CD4-positive, alpha-beta T cell (primary cell): ENCODE measurements around the gene KCNQ2. TPM values are rescaled to one million over a fixed set of nuclear protein-coding genes. Genes with fewer than 3 reads are reported as not detected.

Experiments
- ATAC-seq: fragments of 200-7000 bp; cut with Tn5 transposase; one replicate; pipeline ENCODE4 v1.10.0; 2022; ENCODE audit warnings: mild to moderate bottlenecking; ENCODE audit not compliant: poor library complexity
- CTCF ChIA-PET: fragments of 350-600 bp; sonication (Branson Sonifier 250); formaldehyde crosslinking; loops from one replicate; lab custom pipeline; 2021; ENCODE audit warnings: antibody characterized with exemption, inconsistent platforms; lab: Charles Lee
- POLR2A ChIA-PET: fragments of 350-600 bp; sonication (Branson Sonifier 250); formaldehyde crosslinking; loops from one replicate; lab custom pipeline; 2021; ENCODE audit warnings: antibody characterized with exemption, inconsistent platforms; lab: Charles Lee
- DNase-seq, 14 experiments: peaks; one replicate each; pipeline ENCODE4 v3.0.0-alpha.2; 2013 to 2020; ENCODE audit warnings: mixed read lengths in 2 of 14
- H3K27ac ChIP-seq, 2 donors: one replicate each; pipeline versions ENCODE4 v1.5.1 to v1.7.0; 2013; ENCODE audit warnings: low read length in 2 of 2, low read depth in 1 of 2, mild to moderate bottlenecking in 1 of 2
- H3K27me3 ChIP-seq, 2 experiments: 1 replicate in 1 of 2; 2 replicates in 1 of 2; pipeline versions ENCODE4 v1.6.1 to v1.7.0; 2013; ENCODE audit warnings: low read length in 2 of 2, control low read depth in 1 of 2, mild to moderate bottlenecking in 1 of 2, moderate library complexity in 1 of 2; ENCODE audit not compliant: insufficient read depth in 2 of 2, control insufficient read depth in 1 of 2
- H3K36me3 ChIP-seq: one replicate; pipeline ENCODE4 v1.6.1; 2013; ENCODE audit warnings: low read length, control low read depth; ENCODE audit not compliant: insufficient read depth
- H3K4me1 ChIP-seq: one replicate; pipeline ENCODE4 v1.6.1; 2013; ENCODE audit warnings: low read length, control low read depth; ENCODE audit not compliant: insufficient read depth
- H3K4me3 ChIP-seq: one replicate; pipeline ENCODE4 v1.5.1; 2013; ENCODE audit warnings: mild to moderate bottlenecking, low read length, moderate library complexity
- H3K9me3 ChIP-seq, 2 experiments: 1 replicate in 1 of 2; 2 replicates in 1 of 2; pipeline versions ENCODE4 v1.6.1 to v1.7.0; 2013; ENCODE audit warnings: low read length in 2 of 2, mild to moderate bottlenecking in 2 of 2, control low read depth in 1 of 2, moderate library complexity in 1 of 2; ENCODE audit not compliant: control insufficient read depth in 1 of 2, insufficient read depth in 1 of 2
- H3K27ac Mint-ChIP-seq: one replicate; pipeline ENCODE4 v1.8.0; 2020; ENCODE audit warnings: mixed read lengths
- H3K27me3 Mint-ChIP-seq: one replicate; pipeline ENCODE4 v1.8.0; 2021; ENCODE audit warnings: mixed read lengths
- H3K36me3 Mint-ChIP-seq: one replicate; pipeline ENCODE4 v1.8.0; 2021; ENCODE audit warnings: low read depth, mixed read lengths
- H3K4me1 Mint-ChIP-seq: one replicate; pipeline ENCODE4 v1.8.0; 2021; ENCODE audit warnings: low read depth, mixed read lengths
- H3K4me3 Mint-ChIP-seq: one replicate; pipeline ENCODE4 v1.8.0; 2020; ENCODE audit warnings: mild to moderate bottlenecking, mixed read lengths
- H3K9me3 Mint-ChIP-seq: one replicate; pipeline ENCODE4 v1.8.0; 2020; ENCODE audit warnings: mixed read lengths
- CTCF ChIP-seq: fragments of 200-600 bp; IDR thresholded peaks from one replicate; pipeline ENCODE4 v1.8.0; 2022; ENCODE audit warnings: antibody characterized with exemption, mild to moderate bottlenecking
- intact Hi-C, 2 experiments: fragments of 100-400 bp; cut with DNase I in 1 of 2; cut with micrococcal nuclease in 1 of 2; formaldehyde crosslinking; loops; one replicate each; pipeline versions ENCODE4 v1.15.1 to v1.9.0; 2023 to 2025; cut with DNase I, micrococcal nuclease
- total RNA-seq, 174 experiments: library from RNA in 2 of 174; stranded (reverse) in 2 of 174; gene quantifications; one replicate each; pipeline ENCODE4 v1.2.3 and lab custom pipeline; 2021 to 2026

KCNQ2 gene
- total RNA-seq, 2 experiments from 2014 or later: not detected

GRCh38 chr20:63422653-63423052, 49.8 kb downstream of the KCNQ2 start:
- no peak for DNase-seq
- no peaks in the 10 kb centered on the region for H3K36me3 ChIP-seq
- H3K27me3 ChIP-seq: peaks cover 0 to 3% of the 10 kb centered on the region in 2 experiments
- no peaks in the 10 kb centered on the region for H3K27me3 Mint-ChIP-seq
- no peaks in the 10 kb centered on the region for H3K9me3 ChIP-seq
- CTCF ChIA-PET: no interaction called here
- H3K4me3 Mint-ChIP-seq: no peak overlapping the region
- H3K4me3 ChIP-seq: no peak overlapping the region
- intact Hi-C loops: no loop called here
- ATAC-seq: no peak
- H3K27ac Mint-ChIP-seq: no peak overlapping the region
- no peaks in the 10 kb centered on the region for H3K36me3 Mint-ChIP-seq
- no peaks in the 10 kb centered on the region for H3K9me3 Mint-ChIP-seq
- no peaks in the 10 kb centered on the region for H3K4me1 Mint-ChIP-seq
- POLR2A ChIA-PET: no interaction called here
- H3K4me1 ChIP-seq: no peaks in the 10 kb centered on the region
- H3K27ac ChIP-seq: no peak overlapping the region
- TF ChIP-seq CTCF: no peak

GRCh38 chr20:63421913-63422312, 50.5 kb downstream of the KCNQ2 start:
- intact Hi-C loops: no loop called here
- Mint-ChIP-seq H3K9me3 (no peaks in the 10 kb centered on the region), H3K4me3 (no peak overlapping the region), H3K36me3 (no peaks in the 10 kb centered on the region), H3K27ac (no peak overlapping the region), H3K4me1 (no peaks in the 10 kb centered on the region), H3K27me3 (peaks cover 4% of the 10 kb centered on the region)
- Histone ChIP-seq H3K9me3 (no peaks in the 10 kb centered on the region), H3K4me1 (no peaks in the 10 kb centered on the region), H3K27ac (no peak overlapping the region), H3K36me3 (no peaks in the 10 kb centered on the region), H3K4me3 (no peak overlapping the region), H3K27me3 (peaks cover 0 to 3% of the 10 kb centered on the region in 2 experiments)
- ChIA-PET CTCF (no interaction called here), POLR2A (no interaction called here)
- ATAC-seq: no peak
- no peak for DNase-seq
- no peak for TF ChIP-seq CTCF

- POLR2A ChIA-PET: no interaction called here
- H3K27me3 Mint-ChIP-seq: peaks cover 4% of the 10 kb centered on the region
- no peaks in the 10 kb centered on the region for H3K36me3 ChIP-seq
- intact Hi-C loops: no loop called here
- H3K9me3 ChIP-seq: no peaks in the 10 kb centered on the region
- no peak overlapping the region for H3K4me3 Mint-ChIP-seq
- no peak for TF ChIP-seq CTCF
- H3K4me3 ChIP-seq: no peak overlapping the region
- CTCF ChIA-PET: no interaction called here
- H3K4me1 ChIP-seq: no peaks in the 10 kb centered on the region
- H3K27ac ChIP-seq: no peak overlapping the region
- no peaks in the 10 kb centered on the region for H3K9me3 Mint-ChIP-seq
- DNase-seq (no peak), ATAC-seq (no peak)
- H3K4me1 Mint-ChIP-seq: no peaks in the 10 kb centered on the region
- no peak overlapping the region for H3K27ac Mint-ChIP-seq
- no peaks in the 10 kb centered on the region for H3K36me3 Mint-ChIP-seq
- peaks cover 0 to 3% of the 10 kb centered on the region in 2 experiments for H3K27me3 ChIP-seq
Measured at GRCh38 chr20:63421094-63421692, 51.3 kb downstream of the KCNQ2 start.
